GM12878 (cell line): Measurements from ENCODE around the gene DDC. TPM values are rescaled to one million over a fixed set of nuclear protein-coding genes. Genes with fewer than 3 reads are reported as not detected.

Experiments used
- polyA plus RNA-seq, 11 experiments: library from polyadenylated mRNA; depleted of rRNA in 4 of 11; unstranded in 6 of 11; stranded (reverse) in 5 of 11; fragments of >200 nt; fragmentation: Nextera tagmentation in 4 of 11; fragmentation: Illumina TruSeq in 1 of 11; extraction: Ambion mirVana in 4 of 11; extraction: Trizol in 1 of 11; gene quantifications; 1 replicate in 1 of 11; 2 replicates in 10 of 11; pipeline versions ENCODE4 v1.2.1 to v1.2.3, GENCODE V29; 2011 to 2016; ENCODE audit warnings: inconsistent platforms in 2 of 11, missing spikeins in 2 of 11, low read depth in 1 of 11
- small RNA-seq: library from RNA; depleted of rRNA; stranded (forward); fragments of <200 nt; gene quantifications from one replicate; pipeline ENCODE3, GENCODE V24; 2014
- total RNA-seq, 4 experiments: library from RNA; depleted of rRNA in 3 of 4; stranded (reverse); fragments of >200 nt in 3 of 4; fragmentation: Illumina TruSeq in 1 of 4; extraction: Trizol in 1 of 4; gene quantifications; 2 replicates each; pipeline versions ENCODE4 v1.2.1 to v1.2.3, GENCODE V29; 2013 to 2021

Gene DDC
- total and polyA plus RNA-seq, 10 of the 15 experiments (the other 5 are each of a cell fraction or from before 2014, with no cell fraction given), result not detected

Small RNA genes lying within 50 kb of the gene (small RNA-seq; reads per million reads assigned to genes)
- not detected for gene RNU6-1091P

Other genes with a start within 250 kb of the DDC start
- 28.2 and 37.3 TPM in 2 replicates for gene FIGNL1, start 115.1 kb downstream of the DDC start, total RNA-seq (2014; rRNA removed)
- 35.9 and 36.1 TPM in 2 replicates for gene FIGNL1, start 115.1 kb downstream of the DDC start, total RNA-seq (2014; rRNA removed; fragmentation: Illumina TruSeq; extraction: Trizol)
- gene FIGNL1, start 115.1 kb downstream of the DDC start, total RNA-seq (2021), result 19.4 and 25.5 TPM in 2 replicates
- gene FIGNL1, start 115.1 kb downstream of the DDC start, polyA plus RNA-seq (2011; rRNA removed), result 36.9 and 51.6 TPM in 2 replicates
- 29.3 and 41.5 TPM in 2 replicates for gene FIGNL1, start 115.1 kb downstream of the DDC start, polyA plus RNA-seq (2014; fragmentation: Illumina TruSeq; extraction: Trizol)
- gene FIGNL1, start 115.1 kb downstream of the DDC start, polyA plus RNA-seq (2014; fragmentation: Nextera tagmentation; extraction: Ambion mirVana), result 10 to 100 TPM; 11.5 to 11.6 TPM
- gene FIGNL1, start 115.1 kb downstream of the DDC start, polyA plus RNA-seq (2014; rRNA removed), result 21.1 and 28.8 TPM in 2 replicates
- gene FIGNL1, start 115.1 kb downstream of the DDC start, polyA plus RNA-seq (2016; fragmentation: Nextera tagmentation; extraction: Ambion mirVana), result 10 to 100 TPM; 35.9 to 37.4 TPM
- gene GRB10, start 217.5 kb upstream of the DDC start, total RNA-seq (2014; rRNA removed), result not detected in 2 replicates
- not detected in 2 replicates for gene GRB10, start 217.5 kb upstream of the DDC start, total RNA-seq (2014; rRNA removed; fragmentation: Illumina TruSeq; extraction: Trizol)
- gene GRB10, start 217.5 kb upstream of the DDC start, total RNA-seq (2021), result 0.27 and 0.33 TPM in 2 replicates
- gene GRB10, start 217.5 kb upstream of the DDC start, polyA plus RNA-seq (2011; rRNA removed), result 0.04 TPM in 1 of 2 replicates, not detected in the other
- 0.16 TPM in 1 of 2 replicates, not detected in the other for gene GRB10, start 217.5 kb upstream of the DDC start, polyA plus RNA-seq (2014; fragmentation: Illumina TruSeq; extraction: Trizol)
- gene GRB10, start 217.5 kb upstream of the DDC start, polyA plus RNA-seq (2014; fragmentation: Nextera tagmentation; extraction: Ambion mirVana), result not detected
- gene GRB10, start 217.5 kb upstream of the DDC start, polyA plus RNA-seq (2014; rRNA removed), result not detected in 2 replicates
- gene GRB10, start 217.5 kb upstream of the DDC start, polyA plus RNA-seq (2016; fragmentation: Nextera tagmentation; extraction: Ambion mirVana), result not detected